HEK293T (cell line): Measurements from ENCODE around the gene PARP8.

Source experiments
- ARNT ChIP-seq: fragments of 450-650 bp; IDR thresholded peaks from 2 replicates; pipeline ENCODE4 v1.6.1; 2017; ENCODE audit warnings: mild to moderate bottlenecking
- BHLHE40 ChIP-seq: fragments of 450-650 bp; IDR thresholded peaks from 2 replicates; pipeline ENCODE4 v1.6.1; 2016; ENCODE audit warnings: mild to moderate bottlenecking, moderate library complexity, borderline replicate concordance
- CTBP1 ChIP-seq: fragments of 450-650 bp; IDR thresholded peaks from 2 replicates; pipeline ENCODE4 v1.6.1; 2016; ENCODE audit warnings: borderline replicate concordance
- FOXK2 ChIP-seq: fragments of 450-650 bp; IDR thresholded peaks from 2 replicates; pipeline ENCODE4 v1.6.1; 2016; ENCODE audit warnings: mild to moderate bottlenecking
- L3MBTL2 ChIP-seq: fragments of 450-650 bp; conservative IDR thresholded peaks from 2 replicates; pipeline ENCODE4 v1.6.1; 2016; ENCODE audit warnings: mild to moderate bottlenecking
- SP1 ChIP-seq: fragments of 450-650 bp; IDR thresholded peaks from 2 replicates; pipeline ENCODE4 v1.6.1; 2017
- TF ChIP-seq, protein P1 (sequence below): fragments of 450-650 bp; IDR thresholded peaks from 2 replicates; pipeline ENCODE4 v1.6.1; 2016

- TF ChIP-seq CTBP1 (no peak), SP1 (no peak), BHLHE40 (no peak), ARNT (no peak), FOXK2 (no peak), L3MBTL2 (no peak)
- TF ChIP-seq, protein P1, sequence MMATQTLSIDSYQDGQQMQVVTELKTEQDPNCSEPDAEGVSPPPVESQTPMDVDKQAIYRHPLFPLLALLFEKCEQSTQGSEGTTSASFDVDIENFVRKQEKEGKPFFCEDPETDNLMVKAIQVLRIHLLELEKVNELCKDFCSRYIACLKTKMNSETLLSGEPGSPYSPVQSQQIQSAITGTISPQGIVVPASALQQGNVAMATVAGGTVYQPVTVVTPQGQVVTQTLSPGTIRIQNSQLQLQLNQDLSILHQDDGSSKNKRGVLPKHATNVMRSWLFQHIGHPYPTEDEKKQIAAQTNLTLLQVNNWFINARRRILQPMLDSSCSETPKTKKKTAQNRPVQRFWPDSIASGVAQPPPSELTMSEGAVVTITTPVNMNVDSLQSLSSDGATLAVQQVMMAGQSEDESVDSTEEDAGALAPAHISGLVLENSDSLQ = no peak
These were observed 156.3 kb downstream of the PARP8 start for GRCh38 chr5:50822761-50823160.
